ENCODE measurements around the gene GPR26. TPM values are rescaled to one million over a fixed set of nuclear protein-coding genes. Genes with fewer than 3 reads are reported as not detected.

The GPR26 gene
- total and polyA plus RNA-seq, 2 experiments from 2014 or later, result not detected

DNA sequence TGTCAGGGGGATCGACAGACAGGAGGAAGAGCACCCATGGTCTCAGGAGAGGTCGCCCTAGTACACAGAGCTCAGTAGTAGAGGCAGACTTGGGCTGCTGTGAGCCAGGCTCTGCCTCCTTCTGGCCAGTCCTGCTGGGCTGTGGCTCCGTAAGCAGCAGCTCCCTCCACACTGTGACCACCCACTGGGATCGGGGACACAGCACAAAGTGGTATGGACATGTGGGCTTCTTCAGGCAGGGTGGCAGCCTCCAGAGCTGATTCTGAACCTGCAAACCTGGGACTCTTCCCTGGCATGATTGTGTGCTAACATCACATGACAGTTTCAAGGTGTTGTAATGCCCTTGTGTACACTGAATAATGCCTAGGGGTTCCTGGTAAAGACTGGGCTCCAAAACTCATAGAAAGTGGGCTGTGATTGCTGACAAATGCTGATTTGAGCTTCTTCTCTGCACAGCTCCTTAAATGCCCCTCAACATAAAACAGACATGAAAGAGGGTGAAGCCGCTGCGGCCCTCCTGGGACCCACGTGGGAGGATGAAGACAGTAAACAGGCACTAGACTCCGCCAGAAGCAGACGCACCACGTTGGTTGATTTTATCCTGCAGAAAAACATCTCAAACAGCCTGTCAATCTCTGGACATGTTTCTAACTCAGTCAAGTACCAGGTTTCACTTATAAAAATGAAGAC, 76.7 kb downstream of the GPR26 start:
- Histone ChIP-seq H3K9me2 (ENCODE audit: insufficient read depth) (no peaks in the 10 kb centered on the region), H3K36me3 (ENCODE audit: low read depth) (no peaks in the 10 kb centered on the region), H3K4me1 (ENCODE audit: insufficient read depth) (no peaks in the 10 kb centered on the region), H3K27ac (no peak overlapping the region), H4K20me1 (ENCODE audit: insufficient read depth) (no peaks in the 10 kb centered on the region), H3K9me3 (ENCODE audit: low read depth) (no peaks in the 10 kb centered on the region), H3K9ac (no peak overlapping the region), H3K4me2 (ENCODE audit: unreplicated experiment) (no peak overlapping the region), H3K27me3 (replicated peaks; ENCODE audit: insufficient read depth) (no peaks in the 10 kb centered on the region), H3F3A (ENCODE audit: insufficient read depth) (no peaks in the 10 kb centered on the region), H3K4me3 (no peak overlapping the region), H3K79me2 (ENCODE audit: insufficient read depth) (no peaks in the 10 kb centered on the region), H2AFZ (no peak overlapping the region)
- 47 to 50% methylated on average over 10 of the region's 10 CpGs for WGBS, 2 experiments (ENCODE audit: low coverage in 1 of 2, low lambda C conversion rate in 2 of 2, missing lambda C conversion rate in 2 of 2)
- in situ Hi-C loops (cut with MboI), result no loop called here
- TF ChIP-seq EZH2phosphoT487 (IDR thresholded peaks at IDR 0.05; ENCODE audit: insufficient read depth, low read depth), result no peak
- TF ChIP-seq EZH2 (IDR thresholded peaks at IDR 0.05; ENCODE audit: insufficient read depth, poor library complexity, severe bottlenecking), result no peak
- DNase-seq, result no peak

DNA sequence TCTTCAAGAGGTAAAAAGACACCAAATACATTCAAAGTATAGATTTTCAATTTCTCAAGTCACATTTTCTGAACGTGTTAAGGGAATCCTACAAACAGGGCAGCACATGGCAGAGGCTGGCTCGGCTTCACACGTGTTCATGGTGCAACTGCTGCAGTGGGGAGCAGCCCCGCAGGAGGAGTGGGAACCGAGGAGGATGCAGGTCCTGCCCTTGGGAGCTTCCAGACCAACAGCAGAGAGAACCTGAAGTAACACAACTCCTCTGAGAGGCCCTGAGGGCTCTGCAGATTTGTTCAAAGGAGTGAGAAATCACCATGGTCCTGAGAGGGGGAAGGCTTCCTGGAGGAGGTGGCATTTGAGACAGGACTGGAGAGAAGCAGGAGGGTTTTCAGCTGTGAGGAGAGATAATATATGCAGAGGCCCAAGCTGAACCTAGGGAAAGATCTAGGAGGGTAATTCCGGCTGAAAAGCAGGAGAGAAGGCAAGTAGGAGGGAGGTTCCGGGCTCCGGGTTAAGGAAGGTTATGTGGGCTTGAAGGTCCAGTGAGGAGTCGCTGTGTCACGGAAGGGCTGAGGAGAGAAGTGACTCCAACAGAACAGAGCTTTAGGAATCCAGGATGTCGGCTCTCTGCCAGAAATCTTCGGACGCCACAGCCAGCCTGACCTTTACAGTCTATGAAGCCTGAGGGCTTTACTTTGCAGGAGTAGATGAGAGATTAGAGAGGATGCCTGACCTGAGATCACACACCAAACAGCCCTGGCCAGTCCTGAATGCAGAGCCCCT, 77.5 kb downstream of the GPR26 start:
- Histone ChIP-seq H3F3A (ENCODE audit: insufficient read depth) (no peaks in the 10 kb centered on the region), H2AFZ (no peak overlapping the region), H3K79me2 (ENCODE audit: insufficient read depth) (no peaks in the 10 kb centered on the region), H3K27me3 (replicated peaks; ENCODE audit: insufficient read depth) (no peaks in the 10 kb centered on the region), H3K4me3 (no peak overlapping the region), H3K36me3 (ENCODE audit: low read depth) (no peaks in the 10 kb centered on the region), H3K9me2 (ENCODE audit: insufficient read depth) (no peaks in the 10 kb centered on the region), H3K4me2 (ENCODE audit: unreplicated experiment) (no peak overlapping the region), H3K9me3 (ENCODE audit: low read depth) (no peaks in the 10 kb centered on the region), H3K27ac (no peak overlapping the region), H3K9ac (no peak overlapping the region), H3K4me1 (ENCODE audit: insufficient read depth) (no peaks in the 10 kb centered on the region), H4K20me1 (ENCODE audit: insufficient read depth) (no peaks in the 10 kb centered on the region)
- WGBS, 2 experiments (ENCODE audit: low coverage in 1 of 2, low lambda C conversion rate in 2 of 2, missing lambda C conversion rate in 2 of 2), result 54 to 60% methylated on average over 13 of the region's 13 CpGs
- DNase-seq, result peak; percentile 28
- in situ Hi-C loops (cut with MboI), result no loop called here
- TF ChIP-seq EZH2phosphoT487 (IDR thresholded peaks at IDR 0.05; ENCODE audit: insufficient read depth, low read depth) (no peak), EZH2 (IDR thresholded peaks at IDR 0.05; ENCODE audit: insufficient read depth, poor library complexity, severe bottlenecking) (no peak)

DNA sequence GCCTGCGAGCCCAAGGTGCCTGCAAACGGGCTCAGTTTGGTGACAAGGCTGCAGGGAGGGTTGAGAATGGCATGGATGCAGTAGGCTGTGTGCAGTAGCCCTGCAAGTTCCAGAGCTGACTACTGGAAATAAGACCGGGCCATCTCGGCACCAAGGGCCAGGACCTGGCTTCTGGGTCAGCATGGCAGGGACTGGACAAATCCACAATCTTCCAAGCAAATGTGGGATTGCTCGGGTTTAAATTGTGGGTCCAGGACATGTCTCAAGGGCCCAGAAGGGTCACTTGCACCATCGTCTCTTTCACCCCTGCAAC, 78.0 kb downstream of the GPR26 start:
- Histone ChIP-seq H3K9me2 (ENCODE audit: insufficient read depth) (no peaks in the 10 kb centered on the region), H3K27ac (no peak overlapping the region), H3K27me3 (replicated peaks; ENCODE audit: insufficient read depth) (no peaks in the 10 kb centered on the region), H3K79me2 (ENCODE audit: insufficient read depth) (no peaks in the 10 kb centered on the region), H2AFZ (no peak overlapping the region), H3K36me3 (ENCODE audit: low read depth) (no peaks in the 10 kb centered on the region), H3K9me3 (ENCODE audit: low read depth) (no peaks in the 10 kb centered on the region), H3K4me3 (no peak overlapping the region), H4K20me1 (ENCODE audit: insufficient read depth) (no peaks in the 10 kb centered on the region), H3F3A (ENCODE audit: insufficient read depth) (no peaks in the 10 kb centered on the region), H3K9ac (no peak overlapping the region), H3K4me1 (ENCODE audit: insufficient read depth) (no peaks in the 10 kb centered on the region), H3K4me2 (ENCODE audit: unreplicated experiment) (no peak overlapping the region)
- 75 to 86% methylated on average over 6 of the region's 6 CpGs for WGBS, 2 experiments (ENCODE audit: low coverage in 1 of 2, low lambda C conversion rate in 2 of 2, missing lambda C conversion rate in 2 of 2)
- TF ChIP-seq EZH2 (IDR thresholded peaks at IDR 0.05; ENCODE audit: insufficient read depth, poor library complexity, severe bottlenecking) (no peak), EZH2phosphoT487 (IDR thresholded peaks at IDR 0.05; ENCODE audit: insufficient read depth, low read depth) (no peak)
- DNase-seq, result no peak
- in situ Hi-C loops (cut with MboI), result no loop called here

Other genes starting within 250 kb of the GPR26 start
- gene CPXM2, start 225.5 kb downstream of the GPR26 start, total RNA-seq (2014; rRNA removed; shearing (Covaris generic)), result 19.8 and 21.2 TPM in 2 replicates
- gene CPXM2, start 225.5 kb downstream of the GPR26 start, polyA plus RNA-seq (2016; fragmentation: Nextera tagmentation; extraction: Ambion mirVana), result 14.2 and 14.8 TPM in 2 replicates

All from GM23248 (cell line).